Measurements from ENCODE around the gene AFF2.

The AFF2 gene

GRCh38 chrX:148507418-148507817, 7.0 kb downstream of the AFF2 start:
- Histone ChIP-seq H3K23ac (ENCODE audit: low read depth, low read length, poor library complexity) (no peak overlapping the region), H3K9ac (ENCODE audit: low read depth, low read length, poor library complexity) (no peak overlapping the region), H2BK12ac (ENCODE audit: low read length) (no peak overlapping the region), H2BK5ac (ENCODE audit: low read length) (no peak overlapping the region), H2AK5ac (ENCODE audit: low read depth, low read length) (no peak overlapping the region), H2BK120ac (ENCODE audit: low read depth, low read length) (no peak overlapping the region), H3K4me1 (ENCODE audit: control insufficient read depth in 2 of 2, insufficient read depth in 1 of 2, low read depth in 1 of 2, low read length in 2 of 2) (peaks cover 0 to 3% of the 10 kb centered on the region in 2 donors), H4K91ac (ENCODE audit: low read depth, low read length, poor library complexity) (no peak overlapping the region), H3K9me3 (replicated peaks in 1 of 2; ENCODE audit: control insufficient read depth in 2 of 2, insufficient read depth in 1 of 2, low read depth in 1 of 2, low read length in 2 of 2) (no peaks in the 10 kb centered on the region), H2BK15ac (ENCODE audit: low read length) (no peak overlapping the region), H3K27ac (replicated peaks; ENCODE audit: low read length) (no peak overlapping the region), H4K8ac (ENCODE audit: low read depth, low read length) (no peak overlapping the region), H3K4me2 (ENCODE audit: insufficient read depth, low read length, poor library complexity, severe bottlenecking) (no peak overlapping the region), H3K18ac (ENCODE audit: low read length) (no peak overlapping the region), H3K36me3 (replicated peaks in 1 of 2; ENCODE audit: control insufficient read depth in 2 of 2, insufficient read depth in 2 of 2, low read length in 2 of 2) (no peaks in the 10 kb centered on the region), H2AFZ (ENCODE audit: low read length) (no peak overlapping the region), H3K14ac (ENCODE audit: low read length) (no peak overlapping the region), H3K27me3 (ENCODE audit: control insufficient read depth in 3 of 3, insufficient read depth in 3 of 3, low read depth in 1 of 3, low read length in 3 of 3) (peaks cover 0 to 41% (median 0%) of the 10 kb centered on the region in 3 experiments), H3K79me1 (ENCODE audit: low read depth, low read length) (no peaks in the 10 kb centered on the region), H3K4me3 (ENCODE audit: low read length in 2 of 2) (no peak overlapping the region), H3K4ac (ENCODE audit: low read length) (no peak overlapping the region)
- DNase-seq (ENCODE audit: low spot score) = no peak
- WGBS, 2 donors (ENCODE audit: extremely low coverage in 2 of 2, insufficient read length in 2 of 2, insufficient replicate concordance in 1 of 2) = no CpG with 5 or more reads among the region's 4 CpGs

- Histone ChIP-seq H3K4ac (ENCODE audit: low read length) (no peak overlapping the region), H3K9ac (ENCODE audit: low read depth, low read length, poor library complexity) (no peak overlapping the region), H4K91ac (ENCODE audit: low read depth, low read length, poor library complexity) (no peak overlapping the region), H3K79me1 (ENCODE audit: low read depth, low read length) (no peaks in the 10 kb centered on the region), H3K4me2 (ENCODE audit: insufficient read depth, low read length, poor library complexity, severe bottlenecking) (no peak overlapping the region), H3K4me3 (ENCODE audit: low read length in 2 of 2) (no peak overlapping the region), H3K23ac (ENCODE audit: low read depth, low read length, poor library complexity) (no peak overlapping the region), H3K9me3 (replicated peaks in 1 of 2; ENCODE audit: control insufficient read depth in 2 of 2, insufficient read depth in 1 of 2, low read depth in 1 of 2, low read length in 2 of 2) (no peaks in the 10 kb centered on the region), H3K4me1 (ENCODE audit: control insufficient read depth in 2 of 2, insufficient read depth in 1 of 2, low read depth in 1 of 2, low read length in 2 of 2) (peaks cover 0 to 3% of the 10 kb centered on the region in 2 donors), H2BK5ac (ENCODE audit: low read length) (no peak overlapping the region), H2AFZ (ENCODE audit: low read length) (no peak overlapping the region), H3K18ac (ENCODE audit: low read length) (no peak overlapping the region), H2BK15ac (ENCODE audit: low read length) (no peak overlapping the region), H2AK5ac (ENCODE audit: low read depth, low read length) (no peak overlapping the region), H3K27ac (replicated peaks; ENCODE audit: low read length) (no peak overlapping the region), H3K36me3 (replicated peaks in 1 of 2; ENCODE audit: control insufficient read depth in 2 of 2, insufficient read depth in 2 of 2, low read length in 2 of 2) (no peaks in the 10 kb centered on the region), H3K14ac (ENCODE audit: low read length) (no peak overlapping the region), H4K8ac (ENCODE audit: low read depth, low read length) (no peak overlapping the region), H2BK12ac (ENCODE audit: low read length) (no peak overlapping the region), H2BK120ac (ENCODE audit: low read depth, low read length) (no peak overlapping the region), H3K27me3 (ENCODE audit: control insufficient read depth in 3 of 3, insufficient read depth in 3 of 3, low read depth in 1 of 3, low read length in 3 of 3) (peaks cover 0 to 9% (median 0%) of the 10 kb centered on the region in 3 experiments)
- no peak for DNase-seq (ENCODE audit: low spot score)
- no CpG with 5 or more reads among the region's 2 CpGs for WGBS, 2 donors (ENCODE audit: extremely low coverage in 2 of 2, insufficient read length in 2 of 2, insufficient replicate concordance in 1 of 2)
Observed at GRCh38 chrX:148512453-148512852, 12.0 kb downstream of the AFF2 start.

GRCh38 chrX:148513661-148514060, 13.2 kb downstream of the AFF2 start:
- H3K36me3 ChIP-seq (replicated peaks in 1 of 2; ENCODE audit: control insufficient read depth in 2 of 2, insufficient read depth in 2 of 2, low read length in 2 of 2) = no peaks in the 10 kb centered on the region
- DNase-seq (ENCODE audit: low spot score) = no peak
- H3K27me3 ChIP-seq (ENCODE audit: control insufficient read depth in 3 of 3, insufficient read depth in 3 of 3, low read depth in 1 of 3, low read length in 3 of 3) = peaks cover 0 to 9% (median 0%) of the 10 kb centered on the region in 3 experiments
- no peak overlapping the region for H2AFZ ChIP-seq (ENCODE audit: low read length)
- peaks cover 0 to 3% of the 10 kb centered on the region in 2 donors for H3K4me1 ChIP-seq (ENCODE audit: control insufficient read depth in 2 of 2, insufficient read depth in 1 of 2, low read depth in 1 of 2, low read length in 2 of 2)
- no peak overlapping the region for H4K8ac ChIP-seq (ENCODE audit: low read depth, low read length)
- H3K23ac ChIP-seq (ENCODE audit: low read depth, low read length, poor library complexity) = no peak overlapping the region
- H3K9me3 ChIP-seq (replicated peaks in 1 of 2; ENCODE audit: control insufficient read depth in 2 of 2, insufficient read depth in 1 of 2, low read depth in 1 of 2, low read length in 2 of 2) = no peaks in the 10 kb centered on the region
- H2BK120ac ChIP-seq (ENCODE audit: low read depth, low read length) = no peak overlapping the region
- H3K9ac ChIP-seq (ENCODE audit: low read depth, low read length, poor library complexity) = no peak overlapping the region
- no peak overlapping the region for H3K18ac ChIP-seq (ENCODE audit: low read length)
- H3K4ac ChIP-seq (ENCODE audit: low read length) = no peak overlapping the region
- no peak overlapping the region for H2BK5ac ChIP-seq (ENCODE audit: low read length)
- H2BK15ac ChIP-seq (ENCODE audit: low read length) = no peak overlapping the region
- no peak overlapping the region for H2BK12ac ChIP-seq (ENCODE audit: low read length)
- no peaks in the 10 kb centered on the region for H3K79me1 ChIP-seq (ENCODE audit: low read depth, low read length)
- no peak overlapping the region for H2AK5ac ChIP-seq (ENCODE audit: low read depth, low read length)
- no peak overlapping the region for H3K4me2 ChIP-seq (ENCODE audit: insufficient read depth, low read length, poor library complexity, severe bottlenecking)
- WGBS, 2 donors (ENCODE audit: extremely low coverage in 2 of 2, insufficient read length in 2 of 2, insufficient replicate concordance in 1 of 2) = no CpG with 5 or more reads among the region's 3 CpGs
- H3K27ac ChIP-seq (replicated peaks; ENCODE audit: low read length) = no peak overlapping the region
- H4K91ac ChIP-seq (ENCODE audit: low read depth, low read length, poor library complexity) = no peak overlapping the region
- no peak overlapping the region for H3K4me3 ChIP-seq (ENCODE audit: low read length in 2 of 2)
- no peak overlapping the region for H3K14ac ChIP-seq (ENCODE audit: low read length)

DNA sequence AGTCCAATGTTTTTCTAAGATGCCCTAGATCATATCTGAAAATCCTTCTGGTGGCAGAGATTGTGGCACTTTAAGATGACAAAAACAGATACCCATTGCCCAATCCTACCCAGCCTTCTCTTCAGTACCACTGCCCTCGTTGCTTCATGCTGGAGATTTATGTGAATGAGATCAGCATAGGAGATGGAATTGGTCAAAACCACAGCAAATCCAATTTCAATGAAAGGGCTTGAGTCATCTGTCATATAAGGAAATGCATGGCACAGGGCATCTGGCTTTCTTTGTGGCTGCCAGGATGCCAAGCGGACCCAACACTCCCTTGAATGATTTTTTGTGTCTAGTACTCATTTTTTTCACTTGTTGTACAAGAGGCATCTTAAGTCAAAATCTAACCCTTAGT, 16.8 kb downstream of the AFF2 start:
- DNase-seq (ENCODE audit: low spot score) = no peak
- H4K8ac ChIP-seq (ENCODE audit: low read depth, low read length) = no peak overlapping the region

More for the DNA sequence above, 16.8 kb downstream of the AFF2 start:
- no peak overlapping the region for H2BK12ac ChIP-seq (ENCODE audit: low read length)
- H2BK5ac ChIP-seq (ENCODE audit: low read length) = no peak overlapping the region
- H3K27me3 ChIP-seq (ENCODE audit: control insufficient read depth in 3 of 3, insufficient read depth in 3 of 3, low read depth in 1 of 3, low read length in 3 of 3) = peaks cover 0 to 5% (median 0%) of the 10 kb centered on the region in 3 experiments
- no peak overlapping the region for H3K14ac ChIP-seq (ENCODE audit: low read length)
- H3K36me3 ChIP-seq (replicated peaks in 1 of 2; ENCODE audit: control insufficient read depth in 2 of 2, insufficient read depth in 2 of 2, low read length in 2 of 2) = no peaks in the 10 kb centered on the region
- H3K4ac ChIP-seq (ENCODE audit: low read length) = no peak overlapping the region
- H3K4me3 ChIP-seq (ENCODE audit: low read length in 2 of 2) = no peak overlapping the region
- H3K79me1 ChIP-seq (ENCODE audit: low read depth, low read length) = no peaks in the 10 kb centered on the region
- no peak overlapping the region for H3K4me2 ChIP-seq (ENCODE audit: insufficient read depth, low read length, poor library complexity, severe bottlenecking)
- no peak overlapping the region for H2BK120ac ChIP-seq (ENCODE audit: low read depth, low read length)
- WGBS, 2 donors (ENCODE audit: extremely low coverage in 2 of 2, insufficient read length in 2 of 2, insufficient replicate concordance in 1 of 2) = no CpG with 5 or more reads among the region's 2 CpGs
- H2BK15ac ChIP-seq (ENCODE audit: low read length) = no peak overlapping the region
- no peak overlapping the region for H2AFZ ChIP-seq (ENCODE audit: low read length)
- no peak overlapping the region for H3K23ac ChIP-seq (ENCODE audit: low read depth, low read length, poor library complexity)
- no peak overlapping the region for H3K18ac ChIP-seq (ENCODE audit: low read length)
- no peak overlapping the region for H2AK5ac ChIP-seq (ENCODE audit: low read depth, low read length)
- no peak overlapping the region for H3K9ac ChIP-seq (ENCODE audit: low read depth, low read length, poor library complexity)
- no peaks in the 10 kb centered on the region for H3K9me3 ChIP-seq (replicated peaks in 1 of 2; ENCODE audit: control insufficient read depth in 2 of 2, insufficient read depth in 1 of 2, low read depth in 1 of 2, low read length in 2 of 2)
- H4K91ac ChIP-seq (ENCODE audit: low read depth, low read length, poor library complexity) = no peak overlapping the region
- H3K27ac ChIP-seq (replicated peaks; ENCODE audit: low read length) = no peak overlapping the region
- no peaks in the 10 kb centered on the region for H3K4me1 ChIP-seq (ENCODE audit: control insufficient read depth in 2 of 2, insufficient read depth in 1 of 2, low read depth in 1 of 2, low read length in 2 of 2)

Data from neuronal stem cell (in vitro differentiated cells).